GM12891 (cell line): ENCODE results near the gene GLIPR2.
"Not testable (repeated sequence)": the region's sequence is repeated elsewhere in the genome, so short reads cannot be mapped to it uniquely, and the experiment has no call there.

Experiments
- DNase-seq: peaks from one replicate; pipeline ENCODE4 v3.0.0; 2011; ENCODE audit warnings: low spot score; ENCODE audit not compliant: insufficient read length
- FAIRE-seq: peaks from 2 replicates; lab custom pipeline; 2011; peaks lifted over from hg19 to GRCh38; lab: Jason Lieb, UNC
- PAX5 ChIP-seq: IDR thresholded peaks from 2 replicates; pipeline ENCODE4 v1.6.1; 2011; ENCODE audit warnings: low read length, moderate library complexity, mild to moderate bottlenecking; ENCODE audit not compliant: insufficient read depth, severe bottlenecking
- POLR2A ChIP-seq: IDR thresholded peaks from 2 replicates; pipeline ENCODE4 v1.6.1; 2011; ENCODE audit warnings: low read depth, low read length, control low read depth
- POLR2AphosphoS5 ChIP-seq: IDR thresholded peaks from 2 replicates; pipeline ENCODE4 v1.6.1; 2011; ENCODE audit warnings: low read depth, low read length, control low read depth
- POU2F2 ChIP-seq: IDR thresholded peaks from 2 replicates; pipeline ENCODE4 v1.6.1; 2011; ENCODE audit warnings: low read depth, mild to moderate bottlenecking, control low read depth, low read length, moderate library complexity
- SPI1 ChIP-seq: IDR thresholded peaks from 2 replicates; pipeline ENCODE4 v1.6.1; 2011; ENCODE audit warnings: low read depth, low read length, control low read depth
- TAF1 ChIP-seq: IDR thresholded peaks from 2 replicates; pipeline ENCODE4 v1.6.1; 2011; ENCODE audit warnings: low read depth, low read length, control low read depth

Gene GLIPR2

GRCh38 chr9:36169708-36170107 lies 33.2 kb downstream of the GLIPR2 start:
- no peak for TF ChIP-seq POLR2A
- no peak for TF ChIP-seq PAX5
- no peak for TF ChIP-seq TAF1
- no peak for TF ChIP-seq POU2F2
- no peak for TF ChIP-seq SPI1
- TF ChIP-seq POLR2AphosphoS5, result no peak
- DNase-seq (no peak), FAIRE-seq (no peak)

GRCh38 chr9:36170531-36170930 lies 34.0 kb downstream of the GLIPR2 start:
- no peak for FAIRE-seq
- DNase-seq, result no peak
- TF ChIP-seq SPI1 (no peak), POU2F2 (no peak), POLR2A (no peak), PAX5 (no peak), POLR2AphosphoS5 (no peak), TAF1 (no peak)

GRCh38 chr9:36173861-36174260 lies 37.3 kb downstream of the GLIPR2 start:
- no peak for TF ChIP-seq SPI1
- no peak for TF ChIP-seq TAF1
- TF ChIP-seq POLR2A, result no peak
- no peak for FAIRE-seq
- DNase-seq, result no peak

- no peak for DNase-seq
- no peak for FAIRE-seq
- no peak for TF ChIP-seq PAX5
- TF ChIP-seq POU2F2, result no peak
- no peak for TF ChIP-seq SPI1
- no peak for TF ChIP-seq TAF1
- no peak for TF ChIP-seq POLR2AphosphoS5
Observed at GRCh38 chr9:36174271-36174670, 37.7 kb downstream of the GLIPR2 start.

- DNase-seq (no peak), FAIRE-seq (no peak)
- TF ChIP-seq POLR2AphosphoS5 (no peak), SPI1 (no peak), POU2F2 (no peak), TAF1 (no peak), POLR2A (no peak), PAX5 (no peak)
Observed at GRCh38 chr9:36174731-36175130, 38.2 kb downstream of the GLIPR2 start.

GRCh38 chr9:36175209-36175608 lies 38.7 kb downstream of the GLIPR2 start:
- not testable (repeated sequence) for DNase-seq, FAIRE-seq

- DNase-seq, FAIRE-seq: not testable (repeated sequence)
Observed at GRCh38 chr9:36176496-36176895, 40.0 kb downstream of the GLIPR2 start.

GRCh38 chr9:36177571-36177970 lies 41.0 kb downstream of the GLIPR2 start:
- FAIRE-seq (no peak), DNase-seq (no peak)
- TF ChIP-seq POLR2AphosphoS5 (no peak), POLR2A (no peak), POU2F2 (no peak), SPI1 (no peak), TAF1 (no peak), PAX5 (no peak)

GRCh38 chr9:36180243-36180642 lies 43.7 kb downstream of the GLIPR2 start:
- FAIRE-seq, DNase-seq: not testable (repeated sequence)

GRCh38 chr9:36187414-36187813 lies 50.9 kb downstream of the GLIPR2 start:
- FAIRE-seq, result peak; percentile 28
- no peak for DNase-seq
- TF ChIP-seq TAF1 (no peak), POU2F2 (no peak), POLR2A (no peak), POLR2AphosphoS5 (no peak), PAX5 (no peak), SPI1 (no peak)

GRCh38 chr9:36188212-36188611 lies 51.7 kb downstream of the GLIPR2 start:
- FAIRE-seq (no peak), DNase-seq (no peak)
- TF ChIP-seq POLR2A, result no peak
- TF ChIP-seq POLR2AphosphoS5, result no peak
- no peak for TF ChIP-seq POU2F2
- TF ChIP-seq PAX5, result no peak
- TF ChIP-seq TAF1, result no peak
- TF ChIP-seq SPI1, result no peak

GRCh38 chr9:36189976-36190375 lies 53.4 kb downstream of the GLIPR2 start:
- FAIRE-seq, result no peak
- TF ChIP-seq SPI1, result no peak
- no peak for TF ChIP-seq PAX5
- no peak for TF ChIP-seq POLR2AphosphoS5
- no peak for TF ChIP-seq POU2F2
- no peak for TF ChIP-seq POLR2A
- no peak for TF ChIP-seq TAF1
- no peak for DNase-seq
